ENCODE data around the gene EDNRB.
"Not testable (repeated sequence)": the region's sequence is repeated elsewhere in the genome, so short reads cannot be mapped to it uniquely, and the experiment has no call there.

The EDNRB gene

GRCh38 chr13:77894743-77895142 lies 23.9 kb downstream of the EDNRB start:
- no peak for DNase-seq

GRCh38 chr13:77893066-77893465 lies 25.6 kb downstream of the EDNRB start:
- no peak for DNase-seq

- DNase-seq: no peak
Observed at GRCh38 chr13:77892491-77892890, 26.1 kb downstream of the EDNRB start.

GRCh38 chr13:77891486-77891885 lies 27.1 kb downstream of the EDNRB start:
- no peak for DNase-seq

GRCh38 chr13:77891041-77891440 lies 27.6 kb downstream of the EDNRB start:
- DNase-seq: no peak

- no peak for DNase-seq
Observed at GRCh38 chr13:77883328-77883727, 35.3 kb downstream of the EDNRB start.

GRCh38 chr13:77878190-77878589 lies 40.4 kb downstream of the EDNRB start:
- DNase-seq: no peak

- no peak for DNase-seq
Observed at GRCh38 chr13:77876176-77876575, 42.5 kb downstream of the EDNRB start.

- DNase-seq: no peak
Observed at GRCh38 chr13:77874406-77874805, 44.2 kb downstream of the EDNRB start.

GRCh38 chr13:77872995-77873394 lies 45.6 kb downstream of the EDNRB start:
- DNase-seq: no peak

- DNase-seq: no peak
Observed at GRCh38 chr13:77871596-77871995, 47.0 kb downstream of the EDNRB start.

- DNase-seq: no peak
Observed at GRCh38 chr13:77868717-77869116, 49.9 kb downstream of the EDNRB start.

GRCh38 chr13:77866971-77867370 lies 51.7 kb downstream of the EDNRB start:
- no peak for DNase-seq

GRCh38 chr13:77865622-77866021 lies 53.0 kb downstream of the EDNRB start:
- no peak for DNase-seq

- DNase-seq: no peak
Observed at GRCh38 chr13:77863144-77863543, 55.5 kb downstream of the EDNRB start.

- no peak for DNase-seq
Observed at GRCh38 chr13:77861741-77862140, 56.9 kb downstream of the EDNRB start.

GRCh38 chr13:77860507-77860981 lies 58.1 kb downstream of the EDNRB start:
- no peak for DNase-seq

GRCh38 chr13:77859450-77859849 lies 59.2 kb downstream of the EDNRB start:
- DNase-seq: no peak

- no peak for DNase-seq
Observed at GRCh38 chr13:77857531-77858209, 61.0 kb downstream of the EDNRB start.

GRCh38 chr13:77853703-77854102 lies 64.9 kb downstream of the EDNRB start:
- no peak for DNase-seq

GRCh38 chr13:77848050-77848449 lies 70.6 kb downstream of the EDNRB start:
- not testable (repeated sequence) for DNase-seq

- DNase-seq: no peak
Observed at GRCh38 chr13:77846173-77846572, 72.5 kb downstream of the EDNRB start.

All from stimulated activated CD4-positive, alpha-beta T cell treated with anti-CD3 and anti-CD28 coated beads, Interleukin-2, amount 100 ng/mL, for 48 hours (primary cell).